ENCODE results near the gene GABBR2.

Gene GABBR2

GRCh38 chr9:98540476-98540875, 168.3 kb downstream of the GABBR2 start:
- H3K4me2 ChIP-seq (ENCODE audit: low read length): no peak overlapping the region
- H3K9me3 ChIP-seq (ENCODE audit: insufficient read depth, low read length): no peaks in the 10 kb centered on the region
- H3K4me3 ChIP-seq (ENCODE audit: low read length): no peak overlapping the region
- no peaks in the 10 kb centered on the region for H3K36me3 ChIP-seq (replicated peaks; ENCODE audit: low read depth, low read length)
- TF ChIP-seq, protein P1, sequence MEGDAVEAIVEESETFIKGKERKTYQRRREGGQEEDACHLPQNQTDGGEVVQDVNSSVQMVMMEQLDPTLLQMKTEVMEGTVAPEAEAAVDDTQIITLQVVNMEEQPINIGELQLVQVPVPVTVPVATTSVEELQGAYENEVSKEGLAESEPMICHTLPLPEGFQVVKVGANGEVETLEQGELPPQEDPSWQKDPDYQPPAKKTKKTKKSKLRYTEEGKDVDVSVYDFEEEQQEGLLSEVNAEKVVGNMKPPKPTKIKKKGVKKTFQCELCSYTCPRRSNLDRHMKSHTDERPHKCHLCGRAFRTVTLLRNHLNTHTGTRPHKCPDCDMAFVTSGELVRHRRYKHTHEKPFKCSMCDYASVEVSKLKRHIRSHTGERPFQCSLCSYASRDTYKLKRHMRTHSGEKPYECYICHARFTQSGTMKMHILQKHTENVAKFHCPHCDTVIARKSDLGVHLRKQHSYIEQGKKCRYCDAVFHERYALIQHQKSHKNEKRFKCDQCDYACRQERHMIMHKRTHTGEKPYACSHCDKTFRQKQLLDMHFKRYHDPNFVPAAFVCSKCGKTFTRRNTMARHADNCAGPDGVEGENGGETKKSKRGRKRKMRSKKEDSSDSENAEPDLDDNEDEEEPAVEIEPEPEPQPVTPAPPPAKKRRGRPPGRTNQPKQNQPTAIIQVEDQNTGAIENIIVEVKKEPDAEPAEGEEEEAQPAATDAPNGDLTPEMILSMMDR (IDR thresholded peaks at IDR 0.05; ENCODE audit: low read depth, low read length): no peak
- TF ChIP-seq EZH2phosphoT487 (IDR thresholded peaks at IDR 0.05; ENCODE audit: low read depth): no peak
- H2AFZ ChIP-seq (ENCODE audit: low read depth, low read length): no peak overlapping the region
- H3K9ac ChIP-seq (ENCODE audit: low read length): no peak overlapping the region
- peaks cover 7% of the 10 kb centered on the region for H3K27me3 ChIP-seq (ENCODE audit: low read depth, low read length)
- H3K4me1 ChIP-seq (ENCODE audit: low read length): no peaks in the 10 kb centered on the region
- no peaks in the 10 kb centered on the region for H3K79me2 ChIP-seq (ENCODE audit: low read length)
- no peaks in the 10 kb centered on the region for H4K20me1 ChIP-seq (ENCODE audit: insufficient read depth, low read length)
- H3K27ac ChIP-seq (ENCODE audit: low read length): no peak overlapping the region

GRCh38 chr9:98539954-98540353, 168.8 kb downstream of the GABBR2 start:
- no peaks in the 10 kb centered on the region for H3K9me3 ChIP-seq (ENCODE audit: insufficient read depth, low read length)
- TF ChIP-seq, protein P1 (IDR thresholded peaks at IDR 0.05; ENCODE audit: low read depth, low read length): no peak
- TF ChIP-seq EZH2phosphoT487 (IDR thresholded peaks at IDR 0.05; ENCODE audit: low read depth): no peak
- no peaks in the 10 kb centered on the region for H3K4me1 ChIP-seq (ENCODE audit: low read length)
- H3K4me2 ChIP-seq (ENCODE audit: low read length): no peak overlapping the region
- no peak overlapping the region for H2AFZ ChIP-seq (ENCODE audit: low read depth, low read length)
- H3K36me3 ChIP-seq (replicated peaks; ENCODE audit: low read depth, low read length): no peaks in the 10 kb centered on the region
- H3K4me3 ChIP-seq (ENCODE audit: low read length): no peak overlapping the region
- H3K9ac ChIP-seq (ENCODE audit: low read length): no peak overlapping the region
- no peaks in the 10 kb centered on the region for H3K79me2 ChIP-seq (ENCODE audit: low read length)
- peaks cover 4% of the 10 kb centered on the region for H3K27me3 ChIP-seq (ENCODE audit: low read depth, low read length)
- H4K20me1 ChIP-seq (ENCODE audit: insufficient read depth, low read length): no peaks in the 10 kb centered on the region
- no peak overlapping the region for H3K27ac ChIP-seq (ENCODE audit: low read length)

DNA sequence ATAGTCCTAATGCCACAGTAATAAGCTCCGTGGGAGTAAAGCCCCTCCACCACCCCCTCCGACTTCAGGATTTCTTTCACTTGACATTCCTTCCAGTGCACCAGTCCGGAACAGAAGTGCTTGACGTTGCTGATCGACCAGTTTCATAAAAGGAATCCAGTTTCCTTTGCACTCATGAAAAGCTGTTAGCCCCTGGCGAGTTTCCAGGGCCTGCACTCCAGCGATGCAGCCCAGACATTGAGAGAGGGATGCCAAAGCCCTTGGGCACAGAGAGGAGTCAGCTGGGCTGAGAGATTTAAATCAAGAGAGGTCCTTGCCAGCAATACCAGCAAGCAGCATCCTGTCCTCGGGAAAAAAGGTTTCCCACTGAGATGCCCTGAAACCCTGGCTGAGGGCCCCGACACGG, 170.1 kb downstream of the GABBR2 start:
- Histone ChIP-seq H3K4me1 (ENCODE audit: low read length) (no peaks in the 10 kb centered on the region), H3K4me2 (ENCODE audit: low read length) (no peak overlapping the region), H3K4me3 (ENCODE audit: low read length) (no peak overlapping the region), H3K9me3 (ENCODE audit: insufficient read depth, low read length) (no peaks in the 10 kb centered on the region), H4K20me1 (ENCODE audit: insufficient read depth, low read length) (no peaks in the 10 kb centered on the region), H3K36me3 (replicated peaks; ENCODE audit: low read depth, low read length) (no peaks in the 10 kb centered on the region), H3K27me3 (ENCODE audit: low read depth, low read length) (no peaks in the 10 kb centered on the region; the same call in none of the 2 replicates), H3K9ac (ENCODE audit: low read length) (no peak overlapping the region), H2AFZ (ENCODE audit: low read depth, low read length) (no peak overlapping the region), H3K79me2 (ENCODE audit: low read length) (no peaks in the 10 kb centered on the region), H3K27ac (ENCODE audit: low read length) (no peak overlapping the region)
- TF ChIP-seq EZH2phosphoT487 (IDR thresholded peaks at IDR 0.05; ENCODE audit: low read depth): no peak
- TF ChIP-seq, protein P1 (IDR thresholded peaks at IDR 0.05; ENCODE audit: low read depth, low read length): no peak

GRCh38 chr9:98538203-98538602, 170.5 kb downstream of the GABBR2 start:
- no peak overlapping the region for H3K9ac ChIP-seq (ENCODE audit: low read length)
- H3K27ac ChIP-seq (ENCODE audit: low read length): no peak overlapping the region
- no peaks in the 10 kb centered on the region for H3K79me2 ChIP-seq (ENCODE audit: low read length)
- no peaks in the 10 kb centered on the region for H3K36me3 ChIP-seq (replicated peaks; ENCODE audit: low read depth, low read length)
- H3K4me2 ChIP-seq (ENCODE audit: low read length): no peak overlapping the region
- no peaks in the 10 kb centered on the region for H4K20me1 ChIP-seq (ENCODE audit: insufficient read depth, low read length)
- TF ChIP-seq, protein P1 (IDR thresholded peaks at IDR 0.05; ENCODE audit: low read depth, low read length): no peak
- TF ChIP-seq EZH2phosphoT487 (IDR thresholded peaks at IDR 0.05; ENCODE audit: low read depth): no peak
- no peak overlapping the region for H2AFZ ChIP-seq (ENCODE audit: low read depth, low read length)
- H3K9me3 ChIP-seq (ENCODE audit: insufficient read depth, low read length): no peaks in the 10 kb centered on the region
- H3K4me3 ChIP-seq (ENCODE audit: low read length): no peak overlapping the region
- no peaks in the 10 kb centered on the region for H3K4me1 ChIP-seq (ENCODE audit: low read length)
- no peaks in the 10 kb centered on the region; the same call in none of the 2 replicates for H3K27me3 ChIP-seq (ENCODE audit: low read depth, low read length)

Data from OCI-LY3 (cell line).